H1 (cell line): ENCODE results near the gene HRH2. TPM values are rescaled to one million over a fixed set of nuclear protein-coding genes. Genes with fewer than 3 reads are reported as not detected.

Source experiments
- ASH2L ChIP-seq: fragments of 200-600, 300-600 bp; sonication (generic); IDR thresholded peaks from one replicate; pipeline ENCODE4 v1.7.1; 2017; ENCODE audit warnings: low read length
- BRCA1 ChIP-seq: IDR thresholded peaks from 2 replicates; pipeline ENCODE4 v1.6.1; 2012; ENCODE audit warnings: low read depth, low read length, improper control_type of control experiment
- CBX8 ChIP-seq: fragments of 300-800, 300-1000 bp; sonication (generic); IDR thresholded peaks from 2 replicates; pipeline ENCODE4 v1.7.1; 2016; ENCODE audit warnings: low read depth, low read length, borderline replicate concordance
- HDAC2 ChIP-seq, 2 experiments: fragments of 300-600 bp in 1 of 2; sonication (generic) in 1 of 2; IDR thresholded peaks; 2 replicates each; pipeline ENCODE4 v1.6.1; 2011 to 2012; ENCODE audit warnings: low read depth in 2 of 2, low read length in 2 of 2, mild to moderate bottlenecking in 2 of 2, moderate library complexity in 2 of 2, borderline replicate concordance in 1 of 2, inconsistent platforms in 1 of 2
- RNF2 ChIP-seq: fragments of 200-900, 300-1000 bp; sonication (generic); IDR thresholded peaks from 2 replicates; pipeline ENCODE4 v1.7.1; 2016; ENCODE audit warnings: borderline replicate concordance, low read depth, mild to moderate bottlenecking, antibody characterized with exemption, low read length; ENCODE audit not compliant: poor library complexity, severe bottlenecking; ENCODE audit errors: missing control alignments
- SAP30 ChIP-seq: fragments of 300-600 bp; sonication (generic); IDR thresholded peaks from 2 replicates; pipeline ENCODE4 v1.7.1; 2012; ENCODE audit warnings: low read length, moderate library complexity, mild to moderate bottlenecking, inconsistent platforms; ENCODE audit not compliant: insufficient read depth, insufficient replicate concordance
- USF2 ChIP-seq: IDR thresholded peaks from 2 replicates; pipeline ENCODE4 v1.6.1; 2011; ENCODE audit warnings: low read length, improper control_type of control experiment
- polyA plus RNA-seq, 7 experiments: library from polyadenylated mRNA; depleted of rRNA in 3 of 7; stranded (reverse) in 5 of 7; unstranded in 2 of 7; fragments of >200 nt in 5 of 7; fragments of 200-250 nt in 2 of 7; gene quantifications; 1 replicate in 5 of 7; 2 replicates in 1 of 7; 4 replicates in 1 of 7; pipeline versions ENCODE4 v1.2.1 to v1.2.3, GENCODE V29; 2011 to 2013; ENCODE audit warnings: missing spikeins in 2 of 7, mixed read lengths in 2 of 7
- total RNA-seq: library from RNA; stranded (reverse); fragmentation: NEBNext Ultra II Directional; extraction: Animal tissue kit (Norgen Biotek cat#: 25700); gene quantifications from 2 replicates; pipeline ENCODE4 v1.2.1, GENCODE V29; 2021

HRH2 gene
- total and polyA plus RNA-seq, 2 of the 8 experiments (the other 6 are each of a cell fraction or from before 2014, with no cell fraction given), result 7.8 to 8.1 TPM

- TF ChIP-seq RNF2 (no peak), CBX8 (no peak), HDAC2 (IDR thresholded peaks at IDR 0.05; ENCODE audit: borderline replicate concordance in 1 of 2, low read depth in 2 of 2, low read length in 2 of 2) (no peak), SAP30 (no peak), ASH2L (no peak), USF2 (no peak), BRCA1 (no peak)
- TF ChIP-seq, all 59 proteins: peak for 0
Observed at GRCh38 chr5:175671013-175671412, 13.1 kb downstream of the HRH2 start (continued).
